ENCODE results near the gene PCBP2.

- TF ChIP-seq CTCF (IDR thresholded peaks at IDR 0.05; ENCODE audit: poor library complexity, severe bottlenecking) = no peak
- no peak for TF ChIP-seq EZH2 (IDR thresholded peaks at IDR 0.05; ENCODE audit: borderline replicate concordance, insufficient read depth, low read length, poor library complexity, severe bottlenecking)
- TF ChIP-seq POLR2AphosphoS5 (IDR thresholded peaks at IDR 0.05) = no peak
- no peak for TF ChIP-seq EP300 (conservative IDR thresholded peaks at IDR 0.05; ENCODE audit: poor library complexity, severe bottlenecking)
- no peak for TF ChIP-seq RAD21 (conservative IDR thresholded peaks at IDR 0.05)
- TF ChIP-seq TAF1 (IDR thresholded peaks at IDR 0.05; ENCODE audit: low read depth) = no peak
- no peak for TF ChIP-seq MXI1 (conservative IDR thresholded peaks at IDR 0.05; ENCODE audit: poor library complexity, severe bottlenecking)
- no peak for TF ChIP-seq REST (IDR thresholded peaks at IDR 0.05; ENCODE audit: borderline replicate concordance)
- no peak for TF ChIP-seq SMC3 (conservative IDR thresholded peaks at IDR 0.05; ENCODE audit: poor library complexity)
Measured at GRCh38 chr12:53504004-53504920, 52.4 kb downstream of the PCBP2 start.
